MCF 10A (cell line): ENCODE data around the gene LRRC1. TPM values are rescaled to one million over a fixed set of nuclear protein-coding genes. Genes with fewer than 3 reads are reported as not detected.

Experiments
- BruUV-seq: library from RNA; stranded (reverse); fragments of 400-500 nt; replicated peaks from 2 replicates; lab custom pipeline; 2021; lab: Mats Ljungman, UMichigan
- CTCF ChIA-PET: fragments of 300-600 bp; sonication (Branson Sonifier 250); formaldehyde crosslinking; extraction: SDS; loops from one replicate; lab custom pipeline; 2021; ENCODE audit warnings: antibody characterized with exemption, inconsistent platforms; lab: Yijun Ruan, JAX
- POLR2A ChIA-PET: fragments of 300-600, 350-650 bp; sonication (Branson Sonifier 250); formaldehyde crosslinking; extraction: SDS; loops from one replicate; lab custom pipeline; 2020; ENCODE audit warnings: antibody characterized with exemption, inconsistent platforms; lab: Yijun Ruan, JAX
- DNase-seq: peaks from one replicate; pipeline ENCODE4 v3.0.0-alpha.2; 2018; ENCODE audit not compliant: unreplicated experiment
- H3K27ac Mint-ChIP-seq: one replicate; pipeline ENCODE4 v1.8.0; 2022; ENCODE audit warnings: mild to moderate bottlenecking, low read depth, mixed read lengths; ENCODE audit not compliant: unreplicated experiment
- H3K27me3 Mint-ChIP-seq: one replicate; pipeline ENCODE4 v1.8.0; 2022; ENCODE audit warnings: mixed read lengths; ENCODE audit not compliant: insufficient read depth, unreplicated experiment
- H3K36me3 Mint-ChIP-seq: one replicate; pipeline ENCODE4 v1.8.0; 2022; ENCODE audit warnings: mild to moderate bottlenecking, moderate library complexity, mixed read lengths; ENCODE audit not compliant: insufficient read depth, unreplicated experiment
- H3K4me1 Mint-ChIP-seq: one replicate; pipeline ENCODE4 v1.8.0; 2022; ENCODE audit warnings: mixed read lengths; ENCODE audit not compliant: insufficient read depth, unreplicated experiment
- H3K4me3 Mint-ChIP-seq: one replicate; pipeline ENCODE4 v1.8.0; 2022; ENCODE audit warnings: mild to moderate bottlenecking, moderate library complexity, mixed read lengths; ENCODE audit not compliant: unreplicated experiment
- H3K9me3 Mint-ChIP-seq: one replicate; pipeline ENCODE4 v1.8.0; 2022; ENCODE audit warnings: mixed read lengths; ENCODE audit not compliant: unreplicated experiment
- intact Hi-C: fragments of 100-400 bp; cut with micrococcal nuclease; formaldehyde crosslinking; loops from 2 replicates; pipeline ENCODE4 v1.14.1; 2022
- total RNA-seq: library from RNA; stranded (reverse); gene quantifications from 2 replicates; pipeline ENCODE4 v1.2.3, GENCODE V29; 2022
- TF ChIP-seq, protein P1 (sequence below): fragments of 200-600 bp; IDR thresholded peaks from one replicate; pipeline ENCODE4 v1.8.0; 2022; ENCODE audit warnings: antibody characterized with exemption, mild to moderate bottlenecking; ENCODE audit not compliant: unreplicated experiment

Gene LRRC1
- total RNA-seq, 1 experiment from 2014 or later: 18.6 TPM

DNA sequence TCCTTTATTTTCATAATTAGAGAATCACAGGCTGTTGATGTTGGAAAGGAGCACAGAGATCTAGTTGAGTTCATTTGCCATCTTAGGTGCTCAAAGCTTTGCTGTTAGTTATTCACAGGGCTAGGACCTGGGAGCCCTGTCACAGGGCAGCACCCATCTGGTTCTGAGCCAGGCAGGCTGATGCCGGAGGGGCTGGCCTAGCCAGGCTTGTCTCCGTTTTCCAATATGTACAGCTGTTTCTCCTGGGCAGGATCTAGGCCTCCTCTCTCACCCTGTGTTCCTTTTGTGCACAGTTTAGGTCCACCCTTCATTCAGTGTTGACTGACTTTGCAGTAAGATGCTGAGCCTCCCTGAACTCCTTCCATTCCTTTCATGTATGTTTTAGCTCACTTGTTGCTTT lies 33.4 kb downstream of the LRRC1 start:
- TF ChIP-seq, protein P1, sequence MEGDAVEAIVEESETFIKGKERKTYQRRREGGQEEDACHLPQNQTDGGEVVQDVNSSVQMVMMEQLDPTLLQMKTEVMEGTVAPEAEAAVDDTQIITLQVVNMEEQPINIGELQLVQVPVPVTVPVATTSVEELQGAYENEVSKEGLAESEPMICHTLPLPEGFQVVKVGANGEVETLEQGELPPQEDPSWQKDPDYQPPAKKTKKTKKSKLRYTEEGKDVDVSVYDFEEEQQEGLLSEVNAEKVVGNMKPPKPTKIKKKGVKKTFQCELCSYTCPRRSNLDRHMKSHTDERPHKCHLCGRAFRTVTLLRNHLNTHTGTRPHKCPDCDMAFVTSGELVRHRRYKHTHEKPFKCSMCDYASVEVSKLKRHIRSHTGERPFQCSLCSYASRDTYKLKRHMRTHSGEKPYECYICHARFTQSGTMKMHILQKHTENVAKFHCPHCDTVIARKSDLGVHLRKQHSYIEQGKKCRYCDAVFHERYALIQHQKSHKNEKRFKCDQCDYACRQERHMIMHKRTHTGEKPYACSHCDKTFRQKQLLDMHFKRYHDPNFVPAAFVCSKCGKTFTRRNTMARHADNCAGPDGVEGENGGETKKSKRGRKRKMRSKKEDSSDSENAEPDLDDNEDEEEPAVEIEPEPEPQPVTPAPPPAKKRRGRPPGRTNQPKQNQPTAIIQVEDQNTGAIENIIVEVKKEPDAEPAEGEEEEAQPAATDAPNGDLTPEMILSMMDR: no peak
- no peaks in the 10 kb centered on the region for H3K9me3 Mint-ChIP-seq
- no peak overlapping the region for H3K4me3 Mint-ChIP-seq
- H3K27ac Mint-ChIP-seq: peak overlapping the region; percentile 8
- no TSS peak for BruUV-seq
- DNase-seq: peak; percentile 27
- H3K36me3 Mint-ChIP-seq: no peaks in the 10 kb centered on the region
- CTCF ChIA-PET: interaction anchor here (0.6 to 1.3 kb wide), 4 partner anchors 16 to 890 kb away, joined by 3 read pairs; no protein-coding TSS in a partner anchor
- intact Hi-C loops: no loop called here
- peaks cover 48% of the 10 kb centered on the region for H3K4me1 Mint-ChIP-seq
- no peaks in the 10 kb centered on the region for H3K27me3 Mint-ChIP-seq
- POLR2A ChIA-PET: interaction anchor here (1.0 to 4.6 kb wide), 7 partner anchors 10 to 34 kb away, joined by 3 to 35 read pairs (median 4); partner anchors contain the start of gene LRRC1

DNA sequence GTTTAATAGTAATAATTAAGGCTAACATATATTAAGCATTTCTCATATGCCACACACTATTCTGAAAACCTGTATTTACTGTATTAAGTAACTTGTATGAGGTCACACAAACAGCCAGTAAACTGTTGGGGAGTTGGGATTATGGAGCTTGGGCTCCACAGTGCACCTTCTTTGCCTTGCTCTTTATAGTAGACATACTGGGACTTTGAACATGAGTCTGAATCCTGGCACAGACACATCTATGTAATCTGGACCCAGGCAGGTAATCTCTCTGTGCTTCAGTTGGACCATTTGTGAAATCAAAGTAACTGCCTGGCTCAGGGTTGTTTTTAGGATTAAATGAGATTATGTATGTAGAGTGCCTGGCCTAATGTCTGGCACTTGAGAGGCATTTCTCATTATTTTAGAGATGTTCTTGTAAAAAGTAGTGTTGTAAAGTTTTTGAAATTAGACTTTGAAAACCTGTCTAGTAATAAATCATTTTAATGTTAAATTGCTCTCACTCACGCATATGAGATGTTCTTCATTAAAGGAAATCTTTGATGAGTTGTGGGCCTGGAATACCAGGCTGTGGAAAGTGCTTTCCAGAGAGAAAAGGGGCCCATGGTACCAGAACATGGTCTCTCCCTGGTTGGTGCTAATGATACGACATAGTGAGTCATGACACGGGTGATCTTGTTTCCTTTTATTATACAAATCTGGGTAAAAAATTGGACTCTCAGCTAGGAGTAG lies 34.3 kb downstream of the LRRC1 start:
- CTCF ChIA-PET: interaction anchor here (0.6 to 0.8 kb wide), 4 partner anchors 58 to 1031 kb away, joined by 3 read pairs; no protein-coding TSS in a partner anchor
- Mint-ChIP-seq H3K27ac (peak overlapping the region; percentile 75), H3K27me3 (no peaks in the 10 kb centered on the region), H3K36me3 (no peaks in the 10 kb centered on the region), H3K4me3 (no peak overlapping the region), H3K9me3 (no peaks in the 10 kb centered on the region), H3K4me1 (peaks cover 49% of the 10 kb centered on the region)
- POLR2A ChIA-PET: interaction anchor here (1.2 to 4.6 kb wide), 4 partner anchors 9 to 35 kb away, joined by 3 to 35 read pairs (median 9); partner anchors contain the start of gene LRRC1
- no TSS peak for BruUV-seq
- intact Hi-C loops: no loop called here
- TF ChIP-seq, protein P1: no peak
- no peak for DNase-seq

DNA sequence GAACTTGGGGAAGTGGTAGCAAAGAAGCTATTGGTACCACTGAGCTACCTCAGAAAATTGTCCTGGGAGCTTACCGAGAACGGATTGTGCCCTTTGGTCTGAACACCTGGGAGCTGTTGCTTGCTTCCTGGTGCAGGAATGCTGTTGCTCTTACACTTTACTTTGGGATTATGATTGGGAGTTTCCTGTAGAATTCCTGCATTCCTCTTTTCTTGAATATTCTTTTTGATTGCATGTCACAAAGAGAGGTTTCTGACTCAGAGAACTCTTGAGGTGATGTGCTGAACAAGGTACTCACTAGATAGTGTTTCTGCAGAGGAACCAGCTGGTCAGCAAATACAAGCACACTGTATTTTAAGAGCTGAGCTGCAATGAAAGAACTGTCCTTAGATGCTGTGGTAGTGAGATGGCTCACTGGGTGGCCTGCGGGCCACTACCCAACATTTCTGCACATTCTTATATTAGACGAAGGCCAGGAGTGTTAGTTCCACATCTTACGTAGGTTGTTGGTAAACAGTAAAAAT lies 35.0 kb downstream of the LRRC1 start:
- TF ChIP-seq, protein P1: no peak
- CTCF ChIA-PET: interaction anchor here (0.6 to 0.7 kb wide), 3 partner anchors 68 to 1030 kb away, joined by 3 read pairs; no protein-coding TSS in a partner anchor
- POLR2A ChIA-PET: interaction anchor here (4.6 kb wide), 1 partner anchor 35 kb away, joined by 35 read pairs; the partner anchor contains the start of gene LRRC1
- Mint-ChIP-seq H3K27me3 (no peaks in the 10 kb centered on the region), H3K27ac (peak overlapping the region; percentile 75), H3K36me3 (peaks cover 2% of the 10 kb centered on the region), H3K9me3 (no peaks in the 10 kb centered on the region), H3K4me1 (peaks cover 48% of the 10 kb centered on the region), H3K4me3 (no peak overlapping the region)
- no TSS peak for BruUV-seq
- intact Hi-C loops: no loop called here
- no peak for DNase-seq

DNA sequence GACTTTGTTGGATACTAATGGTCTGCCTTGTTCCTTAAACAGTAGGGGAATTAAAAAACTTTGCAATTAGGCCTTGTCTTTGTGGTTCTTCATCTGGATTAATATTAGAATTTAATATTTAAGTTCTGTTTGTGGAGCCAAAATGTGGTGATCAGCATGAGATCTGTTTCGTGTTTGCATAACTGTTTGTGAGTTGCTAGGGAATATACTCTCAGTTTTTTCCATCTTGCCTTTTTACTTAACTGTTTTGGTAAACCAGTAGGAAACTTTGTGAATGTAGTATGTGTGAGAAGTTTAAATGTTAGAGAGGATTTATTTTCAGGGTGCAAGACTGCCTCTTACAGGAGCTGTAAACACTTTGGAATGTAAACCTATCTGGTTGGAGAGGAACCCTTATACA lies 35.6 kb downstream of the LRRC1 start:
- H3K4me3 Mint-ChIP-seq: no peak overlapping the region
- no peak for DNase-seq
- peaks cover 7% of the 10 kb centered on the region for H3K36me3 Mint-ChIP-seq
- intact Hi-C loops: no loop called here
- ChIA-PET POLR2A (interaction anchor here (4.6 kb wide), 1 partner anchor 36 kb away, joined by 35 read pairs; the partner anchor contains the start of gene LRRC1), CTCF (interaction anchor here (0.7 kb wide), 1 partner anchor 125 kb away, joined by 3 read pairs; no protein-coding TSS in a partner anchor)
- no TSS peak for BruUV-seq
- peaks cover 43% of the 10 kb centered on the region for H3K4me1 Mint-ChIP-seq
- H3K27ac Mint-ChIP-seq: peak overlapping the region; percentile 75
- TF ChIP-seq, protein P1: no peak
- no peaks in the 10 kb centered on the region for H3K9me3 Mint-ChIP-seq
- H3K27me3 Mint-ChIP-seq: no peaks in the 10 kb centered on the region
